Stromal cell of bone marrow (primary cell): Measurements from ENCODE around the gene PSMA7.
"Not testable (repeated sequence)": the region's sequence is repeated elsewhere in the genome, so short reads cannot be mapped to it uniquely, and the experiment has no call there.

Source experiments
- DNase-seq: peaks from one replicate; pipeline ENCODE4 v3.0.0-alpha.2; 2012; ENCODE audit warnings: low read depth

Gene PSMA7

DNA sequence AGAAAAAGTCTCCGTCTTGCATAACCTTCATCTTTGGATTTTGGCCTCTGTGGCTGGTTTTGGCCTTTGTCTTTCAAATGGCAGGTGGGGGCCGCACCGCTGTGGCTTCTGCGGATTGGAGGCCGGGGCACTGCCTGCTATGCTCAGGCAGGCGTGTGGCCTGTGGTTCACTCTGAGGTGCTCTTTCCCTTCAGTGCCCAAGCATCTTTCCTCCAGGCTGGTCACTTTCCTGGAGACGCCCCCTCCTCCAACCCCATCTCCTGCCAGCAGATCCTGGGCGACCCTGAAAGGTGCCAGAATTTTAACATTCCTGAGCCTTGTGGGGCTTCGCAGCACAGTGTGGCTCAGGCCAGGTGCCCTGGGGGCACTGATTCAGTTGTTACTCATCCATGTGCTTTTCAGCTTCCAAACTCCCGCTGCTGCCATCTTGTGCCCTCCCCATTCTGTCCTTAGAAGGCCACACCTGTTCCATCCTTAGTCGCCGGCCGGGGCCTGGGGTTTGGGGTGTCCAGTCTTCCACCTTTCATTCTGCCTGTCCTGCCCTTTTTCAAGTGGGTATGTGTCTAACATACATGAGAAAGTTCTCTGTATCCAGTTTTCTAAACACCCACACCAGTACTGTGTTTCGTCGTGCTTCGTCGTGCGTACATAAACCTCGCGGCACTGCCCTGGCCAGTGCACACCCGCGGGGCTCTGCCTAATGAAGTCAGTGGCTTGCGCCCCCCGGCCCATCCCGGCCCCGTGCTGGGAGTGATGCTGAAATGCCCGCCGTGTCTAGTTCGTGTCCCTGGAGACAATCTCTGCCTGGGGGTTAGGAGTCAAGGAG, 12.4 kb upstream of the PSMA7 start:
- no peak for DNase-seq

DNA sequence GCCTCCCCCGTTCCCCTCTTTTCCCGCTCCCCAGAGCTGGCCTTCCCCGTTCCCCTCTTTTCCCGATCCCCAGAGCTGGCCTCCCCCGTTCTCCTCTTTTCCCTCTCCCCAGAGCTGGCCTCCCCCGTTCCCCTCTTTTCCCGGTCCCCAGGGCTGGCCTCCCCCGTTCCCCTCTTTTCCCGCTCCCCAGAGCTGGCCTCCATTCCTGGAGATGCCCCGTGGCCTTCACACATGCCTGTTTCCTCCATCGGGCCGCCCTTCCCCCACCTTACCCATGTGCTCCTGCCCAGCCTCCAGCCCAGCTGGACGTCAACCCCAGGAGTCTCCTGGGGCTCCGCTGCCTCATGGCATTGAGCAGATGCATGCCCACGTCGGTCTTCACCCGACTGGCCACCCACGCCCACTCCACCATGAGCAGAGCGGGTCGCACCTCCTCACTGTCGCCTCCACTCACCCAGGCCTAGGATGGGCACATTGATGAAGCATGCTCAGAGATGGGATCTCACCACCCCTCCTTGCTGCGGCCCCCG, 8.7 kb upstream of the PSMA7 start:
- DNase-seq = no peak

DNA sequence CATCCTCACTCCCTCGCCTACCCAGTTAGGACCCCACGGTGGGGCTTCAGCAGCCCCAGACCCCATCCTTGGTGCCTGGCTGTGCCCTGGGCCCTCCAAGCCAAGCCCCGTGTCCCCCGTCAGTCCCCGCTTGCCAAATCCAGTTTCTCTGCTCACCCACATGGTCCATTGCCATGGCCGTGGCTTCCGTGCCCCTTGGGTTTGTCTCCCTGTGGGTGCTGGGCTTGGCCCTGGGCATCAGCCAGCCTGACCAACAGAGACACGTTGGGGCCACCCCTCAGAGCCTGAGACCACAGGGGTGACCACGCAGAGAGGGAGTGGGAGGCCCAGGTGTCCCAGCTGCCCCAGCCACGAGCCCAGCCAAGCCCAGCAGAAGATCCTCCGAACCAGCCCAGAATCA, 8.0 kb upstream of the PSMA7 start:
- no peak for DNase-seq

- DNase-seq = no peak
Observed at GRCh38 chr20:62150310-62150575, 7.0 kb upstream of the PSMA7 start.

DNA sequence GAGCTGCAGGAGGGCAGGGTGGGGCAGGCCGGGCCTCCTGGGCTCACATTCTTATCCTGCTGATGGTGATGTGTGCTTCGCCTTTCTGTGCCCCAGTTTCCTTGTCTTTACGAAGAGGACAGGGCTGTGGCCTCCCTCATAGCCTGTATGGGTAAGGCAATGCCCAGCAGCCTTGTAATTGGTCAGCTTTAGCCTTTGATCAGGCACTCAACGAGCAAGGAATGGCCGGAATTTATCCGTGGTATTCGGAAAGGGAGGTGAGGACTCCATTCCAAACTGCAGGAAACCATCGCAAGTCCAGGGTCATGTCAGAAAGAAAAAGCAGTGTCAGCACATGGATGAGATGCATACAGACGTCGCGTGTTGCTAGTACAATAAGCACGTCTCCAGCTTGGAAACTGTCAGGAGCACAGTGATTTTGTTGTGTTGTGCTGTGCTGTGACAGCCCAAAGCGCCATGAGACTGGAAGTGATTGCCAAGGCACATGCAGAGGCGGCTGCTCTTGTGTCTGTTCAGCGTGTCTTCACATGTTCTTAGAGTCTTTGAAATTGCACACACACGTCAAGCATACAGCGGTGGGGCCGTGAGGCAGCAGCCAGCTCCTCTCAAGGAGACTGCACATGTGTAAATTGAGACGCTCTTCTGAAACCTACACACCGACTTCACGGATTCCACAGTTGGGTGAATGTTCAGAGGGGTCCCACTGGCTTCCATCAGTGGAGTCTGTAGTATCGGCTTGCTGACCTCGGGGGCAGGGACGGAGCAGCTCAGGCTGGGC, 6.5 kb upstream of the PSMA7 start:
- no peak for DNase-seq

- DNase-seq = no peak
Observed at GRCh38 chr20:62148908-62149314, 5.7 kb upstream of the PSMA7 start.

GRCh38 chr20:62148383-62148782, 5.2 kb upstream of the PSMA7 start:
- DNase-seq = not testable (repeated sequence)

- DNase-seq = no peak
Observed at GRCh38 chr20:62147528-62147927, 4.3 kb upstream of the PSMA7 start.

- DNase-seq = no peak
Observed at GRCh38 chr20:62147125-62147524, 3.9 kb upstream of the PSMA7 start.

- no peak for DNase-seq
Observed at GRCh38 chr20:62146019-62146755, 3.0 kb upstream of the PSMA7 start.

GRCh38 chr20:62145688-62146018, 2.5 kb upstream of the PSMA7 start:
- no peak for DNase-seq

DNA sequence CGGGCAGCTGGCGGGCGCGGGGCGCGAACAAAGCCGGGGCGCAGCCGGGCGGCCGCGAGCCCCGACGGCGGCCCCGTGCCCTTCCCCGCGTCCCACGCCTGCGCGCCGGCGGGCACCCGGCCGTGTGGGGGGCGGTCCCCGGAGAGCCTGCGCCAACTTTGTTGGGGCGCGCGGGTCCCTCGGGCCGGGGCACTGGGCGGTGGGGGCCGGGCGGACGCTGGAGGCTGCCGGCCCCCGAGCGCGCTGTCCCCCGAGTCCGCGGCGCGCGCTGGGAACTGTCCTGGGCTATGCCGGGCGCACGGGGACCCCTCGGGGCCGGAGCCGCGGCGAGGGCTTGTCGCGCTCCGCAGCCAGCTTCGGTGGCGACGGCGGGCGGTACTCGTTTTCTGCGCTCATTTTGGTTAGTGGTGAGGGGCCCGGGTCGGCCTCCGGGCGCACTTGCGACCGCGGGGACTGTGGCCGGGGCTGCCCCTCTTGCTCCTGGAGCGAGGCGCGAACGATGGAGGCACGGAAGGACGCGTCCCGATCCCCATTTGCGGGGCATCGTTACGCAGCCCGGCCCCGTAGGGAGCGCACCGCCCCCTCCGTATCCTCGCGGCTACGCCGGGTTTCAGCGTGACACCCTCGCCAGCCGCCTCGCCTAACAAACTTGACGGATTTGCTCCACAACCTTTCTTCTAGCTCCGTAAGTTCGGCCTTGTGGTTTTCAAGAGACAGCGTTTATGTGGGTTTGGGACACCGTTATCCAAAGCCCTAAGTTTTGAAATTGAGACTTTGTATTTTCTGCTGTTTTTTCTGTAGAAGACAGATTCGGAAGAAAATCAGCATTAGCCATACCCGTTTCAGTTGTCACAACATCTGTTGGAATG, 997 bp upstream of the PSMA7 start:
- DNase-seq = no peak

DNA sequence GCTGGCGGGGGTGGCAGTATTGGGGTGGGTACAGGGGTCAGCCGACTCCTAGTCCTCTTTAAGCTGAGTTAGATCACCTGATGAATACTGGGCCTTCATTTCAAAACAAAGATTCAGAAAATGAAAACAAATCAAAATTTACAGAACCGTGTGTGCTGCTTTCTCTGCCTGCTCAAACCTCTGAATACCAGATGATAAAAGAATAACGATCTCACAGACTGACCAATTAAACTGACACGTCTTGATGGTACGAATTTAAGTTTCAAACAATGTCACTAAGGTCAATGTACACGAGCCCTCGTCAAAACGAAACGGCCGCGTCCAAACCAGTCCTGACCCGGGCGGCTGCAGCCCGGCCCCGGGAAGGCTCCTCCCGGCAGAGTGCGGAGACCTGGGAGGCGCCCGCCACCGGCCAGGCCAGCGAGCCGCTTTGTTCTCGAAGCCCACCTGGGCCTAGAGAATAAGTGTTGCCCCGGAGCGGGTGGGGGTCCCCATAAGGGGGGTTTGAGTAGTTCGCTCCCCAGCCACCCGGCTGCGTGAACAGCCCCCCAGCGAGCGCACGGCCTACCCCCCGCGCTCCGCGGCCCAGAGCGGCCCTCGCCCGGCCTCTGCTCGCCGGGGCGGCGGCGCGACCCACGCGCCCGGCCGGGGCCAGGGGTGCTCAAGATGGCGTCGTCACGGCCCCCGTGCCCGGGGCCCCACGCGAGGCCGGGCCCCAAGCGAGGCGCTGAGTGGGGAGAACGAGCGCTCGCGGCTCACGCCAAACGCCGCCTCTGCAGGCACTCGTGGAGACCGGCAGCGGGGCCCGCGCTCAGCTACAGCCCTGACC, 728 bp downstream of the PSMA7 start:
- no peak for DNase-seq

GRCh38 chr20:62141397-62142251, 1.6 kb downstream of the PSMA7 start:
- DNase-seq = no peak

DNA sequence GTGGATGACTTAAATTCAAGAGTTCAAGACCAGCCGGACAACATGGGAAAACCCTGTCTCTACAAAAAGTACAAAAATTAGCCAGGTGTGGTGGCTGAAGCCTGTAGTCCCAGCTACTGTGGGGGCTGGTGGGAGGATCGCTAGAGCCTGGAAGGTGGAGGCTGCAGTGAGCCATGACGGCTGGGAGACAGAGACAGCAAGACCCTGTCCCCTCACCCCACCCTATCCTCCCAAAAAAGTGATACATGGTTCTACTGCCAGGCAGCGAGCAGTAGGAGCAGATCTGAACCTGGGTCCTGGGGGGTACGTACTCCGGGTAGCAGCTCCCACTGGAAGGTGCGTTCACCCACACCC, 2.2 kb downstream of the PSMA7 start:
- DNase-seq = no peak

- DNase-seq = no peak
Observed at GRCh38 chr20:62139636-62140035, 3.6 kb downstream of the PSMA7 start.

DNA sequence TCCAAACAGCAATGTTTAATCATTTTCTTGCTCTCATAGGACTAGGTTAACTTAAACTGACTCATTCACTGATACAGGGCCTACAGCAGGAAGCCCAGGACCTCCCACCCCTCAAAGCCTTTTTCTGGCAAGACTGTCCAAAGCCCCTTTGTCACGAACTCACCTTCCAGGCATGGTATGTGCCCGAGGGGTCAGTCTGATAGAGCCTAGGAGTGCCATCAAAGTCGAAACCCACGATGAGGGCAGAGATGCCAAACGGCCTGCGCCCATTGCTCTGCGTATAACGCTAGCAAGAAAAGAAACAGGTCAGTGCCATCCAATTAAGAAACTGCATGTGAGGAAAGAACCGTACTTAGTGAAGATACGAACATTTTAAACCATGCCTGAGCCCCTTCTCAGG, 4.3 kb downstream of the PSMA7 start:
- no peak for DNase-seq

DNA sequence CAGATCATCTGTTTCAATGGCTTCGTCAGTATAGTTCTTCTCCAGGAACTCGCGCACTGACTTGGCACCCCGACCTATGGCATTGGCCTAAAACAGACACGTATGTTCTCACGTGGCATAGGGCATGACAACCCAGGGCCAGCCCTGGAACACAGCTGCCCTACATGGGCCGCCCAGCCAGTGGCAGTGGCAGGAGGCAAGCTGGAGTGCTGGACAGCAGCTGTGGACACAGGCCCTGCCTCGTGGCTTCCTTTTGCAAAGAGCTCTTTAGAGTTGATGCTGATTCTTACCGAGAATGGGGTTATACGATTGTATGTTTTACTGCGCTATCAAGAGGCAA, 5.0 kb downstream of the PSMA7 start:
- no peak for DNase-seq

DNA sequence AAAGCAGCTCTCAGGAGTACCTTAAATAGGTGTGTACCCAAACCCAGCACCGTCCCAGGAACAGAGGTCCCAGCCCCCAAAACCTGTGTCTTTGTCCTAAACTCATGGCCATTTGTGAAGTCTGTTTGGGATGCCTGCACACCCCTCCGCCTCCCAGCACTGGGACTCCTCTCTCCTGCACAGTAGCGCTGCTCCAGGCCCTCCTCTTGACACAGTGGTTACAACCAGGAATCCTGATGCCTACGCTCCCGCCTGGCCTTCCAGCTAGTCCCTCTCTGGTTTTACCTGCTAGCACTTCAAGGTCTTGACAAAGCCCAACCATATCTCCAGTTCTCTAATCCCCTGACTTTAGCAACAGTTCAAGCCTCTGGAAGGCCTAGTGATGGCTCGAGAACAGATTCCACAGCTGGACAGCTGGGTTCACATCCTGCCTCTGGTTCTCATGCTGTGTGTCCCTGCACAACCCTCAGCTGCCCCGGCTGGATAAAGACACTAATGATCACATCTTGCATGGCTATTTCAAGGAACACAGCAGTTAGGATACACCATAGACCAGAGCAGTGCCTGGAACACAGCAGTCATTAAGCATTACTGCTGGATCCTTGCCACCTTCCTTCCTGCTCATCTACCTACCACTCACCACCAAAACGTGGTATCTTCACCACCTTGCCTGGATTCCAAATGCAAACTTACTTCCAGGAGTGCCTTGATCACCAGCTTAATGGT, 5.6 kb downstream of the PSMA7 start:
- no peak for DNase-seq

DNA sequence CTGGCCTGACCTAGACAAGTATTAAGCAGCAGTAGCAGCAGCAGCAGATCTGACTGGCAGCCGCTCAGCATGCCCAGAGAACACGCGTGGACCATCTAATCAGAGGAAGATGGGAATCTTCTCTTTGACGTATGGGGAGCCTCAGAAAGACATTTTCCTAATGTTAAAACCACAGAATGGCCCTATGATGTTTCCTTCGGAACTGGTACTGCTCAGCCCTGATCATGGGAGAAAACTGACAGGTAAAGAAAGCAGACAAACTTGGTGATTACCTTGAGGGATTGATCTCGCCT, 6.2 kb downstream of the PSMA7 start:
- no peak for DNase-seq
